GM23338 (cell line): ENCODE data around the gene RELL2. TPM values are rescaled to one million over a fixed set of nuclear protein-coding genes. Genes with fewer than 3 reads are reported as not detected.
A peak's percentile ranks its signal among the peaks of the same experiment; 100 is the strongest.

Source experiments
- ATAC-seq: fragments of 200-7000 bp; cut with Tn5 transposase; 3 replicates; pipeline ENCODE4 v1.9.1; 2020
- DNase-seq: peaks from one replicate; pipeline ENCODE4 v3.0.0-alpha.2; 2015; ENCODE audit warnings: low spot score
- H2AFZ ChIP-seq: fragments of 200-600 bp; sonication (generic); 2 replicates; pipeline ENCODE4 v1.8.0; 2016; ENCODE audit warnings: antibody characterized with exemption, mild to moderate bottlenecking, moderate library complexity
- H3F3A ChIP-seq: fragments of 200-600 bp; sonication (generic); replicated peaks from 2 replicates; pipeline ENCODE4 v1.8.0; 2017; ENCODE audit warnings: antibody characterized with exemption, mixed run types, low read depth
- H3K27ac ChIP-seq: fragments of 200-600 bp; sonication (generic); 2 replicates; pipeline ENCODE4 v1.6.1; 2016; ENCODE audit warnings: low read depth
- H3K27me3 ChIP-seq: fragments of 200-600 bp; sonication (generic); 2 replicates; pipeline ENCODE4 v1.8.0; 2016; ENCODE audit warnings: mild to moderate bottlenecking, mixed run types, moderate library complexity; ENCODE audit not compliant: insufficient read depth
- H3K36me3 ChIP-seq: fragments of 200-600 bp; sonication (generic); 2 replicates; pipeline ENCODE4 v1.8.0; 2016; ENCODE audit warnings: mild to moderate bottlenecking; ENCODE audit not compliant: insufficient read depth
- H3K4me1 ChIP-seq: fragments of 200-600 bp; sonication (generic); 2 replicates; pipeline ENCODE4 v1.8.0; 2016; ENCODE audit warnings: mild to moderate bottlenecking, moderate library complexity; ENCODE audit not compliant: insufficient read depth
- H3K4me2 ChIP-seq: fragments of 200-600 bp; sonication (generic); 2 replicates; pipeline ENCODE4 v1.7.1; 2017; ENCODE audit warnings: mixed run types
- H3K4me3 ChIP-seq: fragments of 200-600 bp; sonication (generic); 2 replicates; pipeline ENCODE4 v1.6.1; 2016; ENCODE audit warnings: mixed run types
- H3K79me2 ChIP-seq: fragments of 200-600 bp; sonication (generic); replicated peaks from 2 replicates; pipeline ENCODE4 v1.8.0; 2017; ENCODE audit warnings: mild to moderate bottlenecking; ENCODE audit not compliant: insufficient read depth
- H3K9me2 ChIP-seq: fragments of 200-600 bp; sonication (generic); 2 replicates; pipeline ENCODE4 v1.8.0; 2017; ENCODE audit not compliant: insufficient read depth
- H4K20me1 ChIP-seq: fragments of 200-600 bp; sonication (generic); replicated peaks from 2 replicates; pipeline ENCODE4 v1.8.0; 2017; ENCODE audit warnings: mild to moderate bottlenecking; ENCODE audit not compliant: insufficient read depth
- H3K27ac Mint-ChIP-seq: 2 replicates; pipeline ENCODE4 v1.8.0; 2020; ENCODE audit warnings: inconsistent platforms, mild to moderate bottlenecking, moderate library complexity, mixed read lengths
- H3K27me3 Mint-ChIP-seq: 3 replicates; pipeline ENCODE4 v1.8.0; 2022; ENCODE audit warnings: low read depth, mild to moderate bottlenecking, moderate library complexity, mixed read lengths, inconsistent platforms; ENCODE audit not compliant: insufficient read depth, poor library complexity
- H3K36me3 Mint-ChIP-seq: 3 replicates; pipeline ENCODE4 v1.8.0; 2021; ENCODE audit warnings: low read depth, mild to moderate bottlenecking, inconsistent platforms, moderate library complexity, mixed read lengths
- H3K4me1 Mint-ChIP-seq: 3 replicates; pipeline ENCODE4 v1.8.0; 2020; ENCODE audit warnings: mild to moderate bottlenecking, inconsistent platforms, mixed read lengths
- H3K4me3 Mint-ChIP-seq: 3 replicates; pipeline ENCODE4 v1.8.0; 2021; ENCODE audit warnings: moderate library complexity, mild to moderate bottlenecking, inconsistent platforms, mixed read lengths
- H3K9me3 Mint-ChIP-seq: 3 replicates; pipeline ENCODE4 v1.8.0; 2020; ENCODE audit warnings: moderate library complexity, mild to moderate bottlenecking, inconsistent platforms, mixed read lengths
- CREB1 ChIP-seq: fragments of 250-450 bp; sonication (Bioruptor Pico); IDR thresholded peaks from 2 replicates; pipeline ENCODE4 v1.5.0; 2020; ENCODE audit warnings: low read depth, mild to moderate bottlenecking, moderate library complexity
- CTCF ChIP-seq, 2 experiments: fragments of 200-600 bp in 1 of 2; sonication (generic) in 1 of 2; conservative IDR thresholded peaks; 2 replicates each; pipeline versions ENCODE4 v1.5.1 to v1.6.1; 2016 to 2017; ENCODE audit warnings: antibody characterized with exemption in 2 of 2, low read depth in 2 of 2, mild to moderate bottlenecking in 2 of 2, moderate library complexity in 1 of 2
- ETS1 ChIP-seq: IDR thresholded peaks from 2 replicates; pipeline ENCODE4 v1.6.1; 2016; ENCODE audit warnings: antibody characterized with exemption
- EZH2 ChIP-seq: fragments of 200-600 bp; sonication (generic); IDR thresholded peaks from one replicate; pipeline ENCODE4 v1.8.0; 2017; ENCODE audit warnings: antibody characterized with exemption, mild to moderate bottlenecking, low read depth; ENCODE audit not compliant: unreplicated experiment
- JUNB ChIP-seq: IDR thresholded peaks from one replicate; pipeline ENCODE4 v1.6.1; 2016; ENCODE audit warnings: antibody characterized with exemption; ENCODE audit not compliant: unreplicated experiment
- NANOG ChIP-seq: IDR thresholded peaks from 2 replicates; pipeline ENCODE4 v1.6.1; 2016; ENCODE audit warnings: antibody characterized with exemption, borderline replicate concordance
- POLR2AphosphoS5 ChIP-seq: IDR thresholded peaks from 2 replicates; pipeline ENCODE4 v1.6.1; 2016; ENCODE audit warnings: antibody characterized with exemption, low read depth
- REST ChIP-seq: IDR thresholded peaks from one replicate; pipeline ENCODE4 v1.6.1; 2018; ENCODE audit warnings: antibody characterized with exemption; ENCODE audit not compliant: unreplicated experiment
- STAT1 ChIP-seq: IDR thresholded peaks from one replicate; pipeline ENCODE4 v1.6.1; 2016; ENCODE audit warnings: antibody characterized with exemption; ENCODE audit not compliant: unreplicated experiment
- ZNF114 ChIP-seq: fragments of 250-450 bp; sonication (Bioruptor Pico); IDR thresholded peaks from 2 replicates; pipeline ENCODE4 v1.5.0; 2020; ENCODE audit warnings: mild to moderate bottlenecking, moderate library complexity
- ZNF331 ChIP-seq: fragments of 250-450 bp; sonication (Bioruptor Pico); IDR thresholded peaks from 2 replicates; pipeline ENCODE4 v1.5.0; 2020; ENCODE audit warnings: low read depth, mild to moderate bottlenecking, moderate library complexity
- polyA plus RNA-seq: library from polyadenylated mRNA; unstranded; fragments of >200 nt; fragmentation: Nextera tagmentation; extraction: Ambion mirVana; gene quantifications from 2 replicates; pipeline ENCODE4 v1.2.1, GENCODE V29; 2016
- total RNA-seq: library from RNA; depleted of rRNA; stranded (reverse); fragments of >200 nt; shearing (Covaris generic); gene quantifications from 2 replicates; pipeline ENCODE4 v1.2.3, GENCODE V29; 2014
- TF ChIP-seq, protein P1 (sequence below): fragments of 250-450 bp; sonication (Bioruptor Pico); IDR thresholded peaks from 2 replicates; pipeline ENCODE4 v1.5.0; 2020; ENCODE audit warnings: mild to moderate bottlenecking, moderate library complexity

RELL2 gene
- total and polyA plus RNA-seq, 2 experiments from 2014 or later: 20.4 to 30.6 TPM

DNA sequence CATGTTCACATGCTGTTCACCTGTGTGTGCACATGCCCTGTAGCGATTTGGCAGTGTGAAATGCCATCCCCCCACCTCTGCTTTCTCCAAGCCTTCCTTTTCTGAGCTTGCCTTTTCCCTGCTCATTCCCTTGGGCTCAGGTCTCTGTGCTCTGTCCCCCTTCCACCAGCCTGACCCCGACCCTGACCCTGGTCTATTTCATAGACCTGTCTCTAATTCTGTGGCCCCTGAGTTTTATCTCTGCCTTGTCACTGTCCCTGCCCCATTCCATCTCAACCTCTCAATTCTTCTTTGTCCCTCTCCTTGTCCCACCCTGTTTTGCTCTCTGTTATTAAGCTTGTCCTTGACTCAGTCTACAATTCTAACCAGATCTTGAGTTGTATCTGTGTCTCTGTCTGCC lies 44.5 kb downstream of the RELL2 start:
- Histone ChIP-seq H3K27me3 (no peaks in the 10 kb centered on the region), H3K36me3 (no peaks in the 10 kb centered on the region), H3K79me2 (peaks cover 17% of the 10 kb centered on the region; the same call in 1 of the 2 replicates), H4K20me1 (no peaks in the 10 kb centered on the region), H3K9me2 (no peaks in the 10 kb centered on the region), H3K4me2 (peak overlapping the region; percentile 93), H3K4me3 (peak overlapping the region; percentile 82), H3F3A (peaks cover 27% of the 10 kb centered on the region), H3K27ac (peak overlapping the region; percentile 96), H2AFZ (peak overlapping the region; percentile 69; the same call in 1 of the 2 replicates), H3K4me1 (peaks cover 32% of the 10 kb centered on the region)
- DNase-seq (no peak), ATAC-seq (no peak)
- Mint-ChIP-seq H3K27ac (peak overlapping the region; percentile 85), H3K4me1 (peaks cover 42% of the 10 kb centered on the region), H3K9me3 (no peaks in the 10 kb centered on the region; the same call in 2 of the 3 replicates), H3K4me3 (peak overlapping the region; percentile 70), H3K27me3 (peaks cover 13% of the 10 kb centered on the region), H3K36me3 (peaks cover 23% of the 10 kb centered on the region)
- TF ChIP-seq NANOG (no peak), ZNF114 (CRISPR knock-in tag) (no peak), JUNB (no peak), EZH2 (no peak), POLR2AphosphoS5 (no peak), REST (no peak), ETS1 (no peak), ZNF331 (CRISPR knock-in tag) (no peak), CREB1 (CRISPR knock-in tag) (no peak), CTCF (conservative IDR thresholded peaks at IDR 0.05; ENCODE audit: low read depth in 2 of 2) (no peak), STAT1 (no peak)
- TF ChIP-seq, protein P1, sequence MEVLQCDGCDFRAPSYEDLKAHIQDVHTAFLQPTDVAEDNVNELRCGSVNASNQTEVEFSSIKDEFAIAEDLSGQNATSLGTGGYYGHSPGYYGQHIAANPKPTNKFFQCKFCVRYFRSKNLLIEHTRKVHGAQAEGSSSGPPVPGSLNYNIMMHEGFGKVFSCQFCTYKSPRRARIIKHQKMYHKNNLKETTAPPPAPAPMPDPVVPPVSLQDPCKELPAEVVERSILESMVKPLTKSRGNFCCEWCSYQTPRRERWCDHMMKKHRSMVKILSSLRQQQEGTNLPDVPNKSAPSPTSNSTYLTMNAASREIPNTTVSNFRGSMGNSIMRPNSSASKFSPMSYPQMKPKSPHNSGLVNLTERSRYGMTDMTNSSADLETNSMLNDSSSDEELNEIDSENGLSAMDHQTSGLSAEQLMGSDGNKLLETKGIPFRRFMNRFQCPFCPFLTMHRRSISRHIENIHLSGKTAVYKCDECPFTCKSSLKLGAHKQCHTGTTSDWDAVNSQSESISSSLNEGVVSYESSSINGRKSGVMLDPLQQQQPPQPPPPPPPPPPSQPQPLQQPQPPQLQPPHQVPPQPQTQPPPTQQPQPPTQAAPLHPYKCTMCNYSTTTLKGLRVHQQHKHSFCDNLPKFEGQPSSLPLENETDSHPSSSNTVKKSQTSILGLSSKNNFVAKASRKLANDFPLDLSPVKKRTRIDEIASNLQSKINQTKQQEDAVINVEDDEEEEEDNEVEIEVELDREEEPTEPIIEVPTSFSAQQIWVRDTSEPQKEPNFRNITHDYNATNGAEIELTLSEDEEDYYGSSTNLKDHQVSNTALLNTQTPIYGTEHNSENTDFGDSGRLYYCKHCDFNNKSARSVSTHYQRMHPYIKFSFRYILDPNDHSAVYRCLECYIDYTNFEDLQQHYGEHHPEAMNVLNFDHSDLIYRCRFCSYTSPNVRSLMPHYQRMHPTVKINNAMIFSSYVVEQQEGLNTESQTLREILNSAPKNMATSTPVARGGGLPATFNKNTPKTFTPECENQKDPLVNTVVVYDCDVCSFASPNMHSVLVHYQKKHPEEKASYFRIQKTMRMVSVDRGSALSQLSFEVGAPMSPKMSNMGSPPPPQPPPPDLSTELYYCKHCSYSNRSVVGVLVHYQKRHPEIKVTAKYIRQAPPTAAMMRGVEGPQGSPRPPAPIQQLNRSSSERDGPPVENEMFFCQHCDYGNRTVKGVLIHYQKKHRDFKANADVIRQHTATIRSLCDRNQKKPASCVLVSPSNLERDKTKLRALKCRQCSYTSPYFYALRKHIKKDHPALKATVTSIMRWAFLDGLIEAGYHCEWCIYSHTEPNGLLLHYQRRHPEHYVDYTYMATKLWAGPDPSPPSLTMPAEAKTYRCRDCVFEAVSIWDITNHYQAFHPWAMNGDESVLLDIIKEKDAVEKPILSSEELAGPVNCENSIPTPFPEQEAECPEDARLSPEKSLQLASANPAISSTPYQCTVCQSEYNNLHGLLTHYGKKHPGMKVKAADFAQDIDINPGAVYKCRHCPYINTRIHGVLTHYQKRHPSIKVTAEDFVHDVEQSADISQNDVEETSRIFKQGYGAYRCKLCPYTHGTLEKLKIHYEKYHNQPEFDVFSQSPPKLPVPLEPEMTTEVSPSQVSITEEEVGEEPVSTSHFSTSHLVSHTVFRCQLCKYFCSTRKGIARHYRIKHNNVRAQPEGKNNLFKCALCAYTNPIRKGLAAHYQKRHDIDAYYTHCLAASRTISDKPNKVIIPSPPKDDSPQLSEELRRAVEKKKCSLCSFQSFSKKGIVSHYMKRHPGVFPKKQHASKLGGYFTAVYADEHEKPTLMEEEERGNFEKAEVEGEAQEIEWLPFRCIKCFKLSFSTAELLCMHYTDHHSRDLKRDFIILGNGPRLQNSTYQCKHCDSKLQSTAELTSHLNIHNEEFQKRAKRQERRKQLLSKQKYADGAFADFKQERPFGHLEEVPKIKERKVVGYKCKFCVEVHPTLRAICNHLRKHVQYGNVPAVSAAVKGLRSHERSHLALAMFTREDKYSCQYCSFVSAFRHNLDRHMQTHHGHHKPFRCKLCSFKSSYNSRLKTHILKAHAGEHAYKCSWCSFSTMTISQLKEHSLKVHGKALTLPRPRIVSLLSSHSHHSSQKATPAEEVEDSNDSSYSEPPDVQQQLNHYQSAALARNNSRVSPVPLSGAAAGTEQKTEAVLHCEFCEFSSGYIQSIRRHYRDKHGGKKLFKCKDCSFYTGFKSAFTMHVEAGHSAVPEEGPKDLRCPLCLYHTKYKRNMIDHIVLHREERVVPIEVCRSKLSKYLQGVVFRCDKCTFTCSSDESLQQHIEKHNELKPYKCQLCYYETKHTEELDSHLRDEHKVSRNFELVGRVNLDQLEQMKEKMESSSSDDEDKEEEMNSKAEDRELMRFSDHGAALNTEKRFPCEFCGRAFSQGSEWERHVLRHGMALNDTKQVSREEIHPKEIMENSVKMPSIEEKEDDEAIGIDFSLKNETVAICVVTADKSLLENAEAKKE (CRISPR knock-in tag): no peak
